Thymus (tissue), 11 donors: ENCODE data around the gene SNAPC3. TPM values are rescaled to one million over a fixed set of nuclear protein-coding genes. Genes with fewer than 3 reads are reported as not detected.
A peak's percentile ranks its signal among the peaks of the same experiment; 100 is the strongest.

Source experiments
- DNase-seq, 9 donors: peaks; one replicate each; pipeline ENCODE4 v3.0.0-alpha.2; 2013; ENCODE audit warnings: low spot score in 9 of 9, low read depth in 6 of 9, missing footprints in 1 of 9
- H3K27ac ChIP-seq, 2 donors: one replicate each; pipeline ENCODE4 v1.5.1; 2013; ENCODE audit warnings: control low read depth in 1 of 2, low read depth in 1 of 2, low read length in 1 of 2, mild to moderate bottlenecking in 1 of 2, moderate library complexity in 1 of 2
- H3K27me3 ChIP-seq, 2 donors: one replicate each; pipeline ENCODE4 v1.5.1; 2013; ENCODE audit warnings: low read length in 1 of 2; ENCODE audit not compliant: control insufficient read depth in 2 of 2, insufficient read depth in 1 of 2
- H3K36me3 ChIP-seq, 2 donors: one replicate each; pipeline ENCODE4 v1.5.1; 2013; ENCODE audit warnings: low read length in 1 of 2, mild to moderate bottlenecking in 1 of 2, moderate library complexity in 1 of 2; ENCODE audit not compliant: control insufficient read depth in 2 of 2, insufficient read depth in 2 of 2
- H3K4me1 ChIP-seq, 2 donors: one replicate each; pipeline ENCODE4 v1.5.1; 2013; ENCODE audit warnings: low read length in 2 of 2; ENCODE audit not compliant: control insufficient read depth in 2 of 2, insufficient read depth in 2 of 2
- H3K4me3 ChIP-seq, 2 donors: one replicate each; pipeline ENCODE4 v1.5.1; 2013; ENCODE audit warnings: low read length in 2 of 2, control low read depth in 1 of 2, mild to moderate bottlenecking in 1 of 2
- H3K9me3 ChIP-seq, 2 donors: one replicate each; pipeline ENCODE4 v1.5.1; 2013; ENCODE audit warnings: low read length in 1 of 2, mild to moderate bottlenecking in 1 of 2; ENCODE audit not compliant: control insufficient read depth in 2 of 2, insufficient read depth in 1 of 2
- WGBS: extraction: QIAGEN DNeasy Blood & Tissue Kit; methylation state at CpG from one replicate; pipeline ENCODE4 v1.1.7; 2013; 5-methylcytosine and 5-hydroxymethylcytosine counted together
- polyA plus RNA-seq: library from polyadenylated mRNA; stranded (reverse); fragments of 200-250 nt; gene quantifications from one replicate; pipeline ENCODE4 v1.2.3, GENCODE V29; 2013
- total RNA-seq: library from RNA; stranded (reverse); fragments of 120-200 nt; gene quantifications from one replicate; pipeline ENCODE4 v1.2.4, GENCODE V29; 2013
- donor health status: healthy.

SNAPC3 gene
- total and polyA plus RNA-seq, 2 donors: 18.1 to 24.0 TPM

GRCh38 chr9:15381491-15381890 lies 41.2 kb upstream of the SNAPC3 start:
- Histone ChIP-seq H3K4me3 (no peak overlapping the region), H3K9me3 (no peaks in the 10 kb centered on the region), H3K4me1 (no peaks in the 10 kb centered on the region), H3K27me3 (no peaks in the 10 kb centered on the region), H3K27ac (no peak overlapping the region), H3K36me3 (no peaks in the 10 kb centered on the region)
- 93% methylated on average over 1 of the region's 1 CpG for WGBS
- DNase-seq: no peak

DNA sequence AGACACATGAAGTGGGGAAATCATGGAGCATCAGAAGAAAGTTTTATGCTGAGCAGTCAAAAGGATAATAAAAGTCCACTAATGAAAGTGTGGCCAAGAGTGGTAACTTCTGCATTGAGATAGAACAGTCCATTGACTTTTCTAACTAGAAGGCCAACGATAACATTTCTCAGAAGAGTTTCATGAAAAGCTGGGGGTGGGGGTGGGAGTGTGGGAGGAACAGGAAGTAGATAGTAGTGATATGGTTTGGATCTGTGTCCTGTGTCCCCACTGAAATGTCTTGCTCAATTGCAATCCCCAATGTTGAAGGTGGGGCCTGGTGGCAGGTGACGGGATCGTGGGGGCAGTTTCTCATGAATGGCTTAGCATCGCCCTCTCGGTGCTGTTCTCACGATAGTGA lies 36.2 kb upstream of the SNAPC3 start:
- Histone ChIP-seq H3K27me3 (no peaks in the 10 kb centered on the region), H3K36me3 (no peaks in the 10 kb centered on the region), H3K27ac (no peak overlapping the region), H3K4me3 (no peak overlapping the region), H3K9me3 (no peaks in the 10 kb centered on the region), H3K4me1 (no peaks in the 10 kb centered on the region)
- WGBS: 87% methylated on average over 6 of the region's 6 CpGs
- no peak for DNase-seq

GRCh38 chr9:15389173-15389572 lies 33.5 kb upstream of the SNAPC3 start:
- Histone ChIP-seq H3K27ac (no peak overlapping the region), H3K4me1 (no peaks in the 10 kb centered on the region), H3K36me3 (no peaks in the 10 kb centered on the region), H3K9me3 (no peaks in the 10 kb centered on the region), H3K4me3 (no peak overlapping the region), H3K27me3 (no peaks in the 10 kb centered on the region)
- no peak for DNase-seq

GRCh38 chr9:15389631-15390030 lies 33.0 kb upstream of the SNAPC3 start:
- Histone ChIP-seq H3K27ac (no peak overlapping the region), H3K9me3 (no peaks in the 10 kb centered on the region), H3K4me1 (no peaks in the 10 kb centered on the region), H3K27me3 (no peaks in the 10 kb centered on the region), H3K36me3 (no peaks in the 10 kb centered on the region), H3K4me3 (no peak overlapping the region)
- no peak for DNase-seq
- 96% methylated on average over 4 of the region's 4 CpGs for WGBS

DNA sequence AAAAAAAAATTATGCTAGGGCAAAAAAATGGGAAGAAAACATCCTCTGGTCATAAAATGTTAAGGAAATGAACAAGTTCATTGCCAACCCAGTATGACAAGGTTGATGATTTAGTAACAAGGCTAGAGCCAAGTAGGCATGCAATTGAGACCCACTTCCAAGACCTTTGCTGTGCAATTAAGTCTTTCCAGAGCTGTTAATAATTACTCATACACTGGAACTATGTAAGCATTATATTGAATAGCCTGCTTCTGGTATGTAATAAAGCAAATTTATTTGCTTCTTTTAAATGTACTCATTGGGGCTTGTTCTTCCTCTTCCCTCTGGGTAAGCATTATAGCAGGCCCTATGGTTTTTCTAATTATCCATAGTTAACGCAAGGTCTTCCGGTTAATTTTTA lies 32.5 kb upstream of the SNAPC3 start:
- no peaks in the 10 kb centered on the region for H3K27me3 ChIP-seq
- DNase-seq: no peak
- over 99% methylated on average over 2 of the region's 2 CpGs for WGBS
- H3K4me3 ChIP-seq: no peak overlapping the region
- H3K4me1 ChIP-seq: no peaks in the 10 kb centered on the region
- H3K9me3 ChIP-seq: no peaks in the 10 kb centered on the region
- H3K36me3 ChIP-seq: no peaks in the 10 kb centered on the region
- H3K27ac ChIP-seq: no peak overlapping the region

DNA sequence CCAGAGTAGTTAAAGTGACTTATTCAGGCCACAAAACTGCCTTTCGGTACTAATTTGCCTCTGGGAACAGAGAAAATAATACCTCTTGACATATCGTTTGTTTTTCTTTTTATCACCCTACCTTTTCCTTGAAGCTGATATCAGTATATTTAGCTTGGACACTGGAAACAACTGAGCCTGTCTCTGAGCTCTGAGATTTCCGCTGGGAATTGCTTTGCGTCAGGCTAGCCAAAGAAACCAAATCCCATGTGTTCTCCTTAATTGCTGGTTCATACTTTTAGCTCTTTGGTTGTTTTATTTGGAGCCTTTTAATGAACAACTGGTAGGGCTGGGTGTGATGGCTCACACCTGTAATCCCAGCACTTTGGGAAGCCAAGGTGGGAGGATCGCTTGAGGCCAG lies 30.3 kb upstream of the SNAPC3 start:
- no peak overlapping the region for H3K27ac ChIP-seq
- H3K36me3 ChIP-seq: no peaks in the 10 kb centered on the region
- H3K4me1 ChIP-seq: no peaks in the 10 kb centered on the region
- no peaks in the 10 kb centered on the region for H3K27me3 ChIP-seq
- no peak overlapping the region for H3K4me3 ChIP-seq
- DNase-seq: no peak
- 96% methylated on average over 5 of the region's 5 CpGs for WGBS
- no peaks in the 10 kb centered on the region for H3K9me3 ChIP-seq

GRCh38 chr9:15400281-15400941 lies 22.3 kb upstream of the SNAPC3 start:
- DNase-seq: no peak
- Histone ChIP-seq H3K9me3 (no peaks in the 10 kb centered on the region), H3K4me1 (no peaks in the 10 kb centered on the region), H3K36me3 (no peaks in the 10 kb centered on the region), H3K4me3 (no peak overlapping the region), H3K27me3 (no peaks in the 10 kb centered on the region), H3K27ac (no peak overlapping the region)
- 92% methylated on average over 5 of the region's 5 CpGs for WGBS

DNA sequence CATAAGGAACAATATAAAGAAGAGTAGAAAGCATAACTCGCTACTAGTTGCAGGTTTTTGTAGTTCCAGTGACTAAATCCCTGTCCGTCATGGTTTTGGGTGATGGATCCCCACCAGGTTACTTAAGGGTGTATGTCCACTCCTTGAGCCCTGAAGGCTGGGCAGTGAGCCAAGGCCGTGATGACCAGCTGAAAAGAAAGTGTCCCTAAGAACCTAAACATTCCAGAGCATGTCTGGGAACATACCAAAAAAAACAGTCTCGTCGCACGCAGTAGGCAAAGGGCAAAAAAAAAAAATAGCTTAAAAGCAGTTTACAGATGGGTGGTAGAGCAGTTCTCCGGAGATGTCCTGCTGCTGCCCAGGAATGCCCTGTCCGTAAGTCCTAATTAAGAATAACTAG lies 21.4 kb upstream of the SNAPC3 start:
- Histone ChIP-seq H3K36me3 (no peaks in the 10 kb centered on the region), H3K4me1 (no peaks in the 10 kb centered on the region), H3K27me3 (no peaks in the 10 kb centered on the region), H3K27ac (no peak overlapping the region), H3K9me3 (no peaks in the 10 kb centered on the region), H3K4me3 (no peak overlapping the region)
- 95% methylated on average over 8 of the region's 8 CpGs for WGBS
- DNase-seq: no peak

DNA sequence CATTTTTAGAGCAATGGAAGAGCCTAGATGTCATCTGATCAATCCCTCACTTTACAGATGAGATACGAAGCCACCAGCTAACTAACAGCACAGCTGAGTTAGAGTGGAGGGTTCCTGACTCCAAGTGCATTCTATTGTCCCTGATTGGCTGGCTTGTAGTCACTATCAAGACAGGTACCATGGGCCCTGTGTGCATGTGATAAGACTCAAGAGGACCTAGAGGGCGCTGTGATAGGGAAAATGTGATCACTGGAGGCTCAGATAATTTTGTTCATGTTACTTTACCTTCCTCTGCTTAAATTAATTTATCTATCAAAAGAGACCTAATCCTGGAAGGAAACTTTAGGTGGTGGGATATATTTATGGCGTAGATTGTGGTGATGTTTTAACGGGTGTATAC lies 19.5 kb upstream of the SNAPC3 start:
- H3K27me3 ChIP-seq: no peaks in the 10 kb centered on the region

GRCh38 chr9:15404171-15404570 lies 18.5 kb upstream of the SNAPC3 start:
- Histone ChIP-seq H3K4me1 (no peaks in the 10 kb centered on the region), H3K36me3 (no peaks in the 10 kb centered on the region), H3K27me3 (no peaks in the 10 kb centered on the region), H3K4me3 (no peak overlapping the region), H3K27ac (no peak overlapping the region), H3K9me3 (no peaks in the 10 kb centered on the region)
- 98% methylated on average over 1 of the region's 1 CpG for WGBS
- DNase-seq: no peak

More for the DNA sequence above, 19.5 kb upstream of the SNAPC3 start:
- H3K9me3 ChIP-seq: no peaks in the 10 kb centered on the region
- H3K4me1 ChIP-seq: no peaks in the 10 kb centered on the region
- no peak overlapping the region for H3K4me3 ChIP-seq
- no peaks in the 10 kb centered on the region for H3K36me3 ChIP-seq
- 94% methylated on average over 4 of the region's 4 CpGs for WGBS
- peak in 3 of 9 donors; percentile 4 to 37 (median 10) for DNase-seq
- no peak overlapping the region for H3K27ac ChIP-seq
